ENCODE measurements around the gene THUMPD3. TPM values are rescaled to one million over a fixed set of nuclear protein-coding genes. Genes with fewer than 3 reads are reported as not detected.

The THUMPD3 gene
- total and polyA plus RNA-seq, 2 of the 13 experiments (the other 11 are each of a cell fraction or from before 2014, with no cell fraction given), result 31.2 to 44.1 TPM

GRCh38 chr3:9377981-9378380, 15.1 kb downstream of the THUMPD3 start:
- ChIA-PET CTCF (ENCODE audit: low intra/inter-chr PET ratio, low total read pairs) (no interaction called here), POLR2A (interaction anchor here (1.0 to 4.1 kb wide), 2 partner anchors 8 to 15 kb away, joined by 3 to 20 read pairs; partner anchors contain the start of gene THUMPD3)
- BruUV-seq (replicated peaks), result no TSS peak
- no peaks in the 10 kb centered on the region for H4K20me1 ChIP-seq (ENCODE audit: insufficient read depth, low read length)
- H3K4me3 ChIP-seq (replicated peaks in 1 of 3; ENCODE audit: insufficient read depth in 1 of 3, low read depth in 2 of 3, low read length in 3 of 3), result no peak overlapping the region
- intact Hi-C loops (cut with micrococcal nuclease; ENCODE audit: unreplicated experiment) (no loop called here), in situ Hi-C loops (cut with HindIII; ENCODE audit: extremely low pct_ligation_motif_present, low pct_unique_long_range_greater_than_20kb) (no loop called here)
- peaks cover 11 to 78% of the 10 kb centered on the region in 2 experiments for H3K36me3 ChIP-seq (replicated peaks in 1 of 2; ENCODE audit: control insufficient read depth in 1 of 2, insufficient read depth in 2 of 2, low read length in 2 of 2)
- no peaks in the 10 kb centered on the region for H3K4me1 ChIP-seq (ENCODE audit: insufficient read depth, low read length)
- H3K9ac ChIP-seq (ENCODE audit: insufficient read depth, low read depth, low read length), result no peak overlapping the region
- H3K9me3 ChIP-seq (ENCODE audit: low read length), result no peaks in the 10 kb centered on the region
- DNase-seq (ENCODE audit: low spot score) (no peak), ATAC-seq (no peak), FAIRE-seq (no peak)
- H3K79me2 ChIP-seq (ENCODE audit: insufficient read depth, low read length), result peaks cover 7% of the 10 kb centered on the region
- no peak overlapping the region for H3K27ac ChIP-seq (ENCODE audit: extremely low read length, insufficient read depth, low read length)
- WGBS (ENCODE audit: low lambda C conversion rate), result 97% methylated on average over 1 of the region's 1 CpG
- no peak overlapping the region for H2AFZ ChIP-seq (ENCODE audit: low read length)
- TF ChIP-seq TCF7L2 (IDR thresholded peaks at IDR 0.05; ENCODE audit: low read depth, low read length), result no peak
- no peak for TF ChIP-seq HNF4G (IDR thresholded peaks at IDR 0.05; ENCODE audit: borderline replicate concordance, low read depth, low read length)
- no peak for TF ChIP-seq HNF4G (CRISPR knock-in tag; IDR thresholded peaks at IDR 0.05; ENCODE audit: borderline replicate concordance, low read depth)
- TF ChIP-seq NFATC3 (CRISPR knock-in tag; IDR thresholded peaks at IDR 0.05), result no peak
- no peak for TF ChIP-seq GTF3A (CRISPR knock-in tag; conservative IDR thresholded peaks at IDR 0.05)
- TF ChIP-seq TP53 (CRISPR knock-in tag; conservative IDR thresholded peaks at IDR 0.05), result no peak
- no peak for TF ChIP-seq NR2F2 (IDR thresholded peaks at IDR 0.05; ENCODE audit: borderline replicate concordance, low read depth)
- TF ChIP-seq SETDB1 (CRISPR knock-in tag; IDR thresholded peaks at IDR 0.05; ENCODE audit: borderline replicate concordance), result no peak
- TF ChIP-seq EHMT2 (IDR thresholded peaks at IDR 0.05; ENCODE audit: borderline replicate concordance, low read depth, low read length), result no peak
- no peak overlapping the region for H3K4me2 ChIP-seq (ENCODE audit: low read depth, low read length)
- H3K27me3 ChIP-seq (ENCODE audit: control insufficient read depth in 1 of 2, insufficient read depth in 2 of 2, low read length in 2 of 2), result no peaks in the 10 kb centered on the region

GRCh38 chr3:9379327-9379726, 16.5 kb downstream of the THUMPD3 start:
- ChIA-PET CTCF (ENCODE audit: low intra/inter-chr PET ratio, low total read pairs) (no interaction called here), POLR2A (interaction anchor here (1.5 to 4.1 kb wide), 2 partner anchors 16 to 17 kb away, joined by 4 to 20 read pairs; partner anchors contain the start of gene THUMPD3)
- no peaks in the 10 kb centered on the region for H3K4me1 ChIP-seq (ENCODE audit: insufficient read depth, low read length)
- H3K9ac ChIP-seq (ENCODE audit: insufficient read depth, low read depth, low read length), result no peak overlapping the region
- no peak overlapping the region for H3K4me3 ChIP-seq (replicated peaks in 1 of 3; ENCODE audit: insufficient read depth in 1 of 3, low read depth in 2 of 3, low read length in 3 of 3)
- H3K79me2 ChIP-seq (ENCODE audit: insufficient read depth, low read length), result peaks cover 4% of the 10 kb centered on the region
- peaks cover 12 to 75% of the 10 kb centered on the region in 2 experiments for H3K36me3 ChIP-seq (replicated peaks in 1 of 2; ENCODE audit: control insufficient read depth in 1 of 2, insufficient read depth in 2 of 2, low read length in 2 of 2)
- DNase-seq (ENCODE audit: low spot score), result no peak
- WGBS (ENCODE audit: low lambda C conversion rate), result 74% methylated on average over 4 of the region's 4 CpGs
- intact Hi-C loops (cut with micrococcal nuclease; ENCODE audit: unreplicated experiment), result no loop called here
- no peak overlapping the region for H2AFZ ChIP-seq (ENCODE audit: low read length)
- in situ Hi-C loops (cut with HindIII; ENCODE audit: extremely low pct_ligation_motif_present, low pct_unique_long_range_greater_than_20kb), result no loop called here
- BruUV-seq (replicated peaks), result no TSS peak
- H4K20me1 ChIP-seq (ENCODE audit: insufficient read depth, low read length), result no peaks in the 10 kb centered on the region
- no peak for ATAC-seq
- no peak overlapping the region for H3K27ac ChIP-seq (ENCODE audit: extremely low read length, insufficient read depth, low read length)
- no peaks in the 10 kb centered on the region for H3K27me3 ChIP-seq (ENCODE audit: control insufficient read depth in 1 of 2, insufficient read depth in 2 of 2, low read length in 2 of 2)
- no peak overlapping the region for H3K4me2 ChIP-seq (ENCODE audit: low read depth, low read length)
- no peaks in the 10 kb centered on the region for H3K9me3 ChIP-seq (ENCODE audit: low read length)
- no peak for FAIRE-seq
- TF ChIP-seq THAP11 (CRISPR knock-in tag; IDR thresholded peaks at IDR 0.05) (no peak), ZNF530 (CRISPR knock-in tag; IDR thresholded peaks at IDR 0.05; ENCODE audit: low read depth) (no peak), ZNF589 (CRISPR knock-in tag; conservative IDR thresholded peaks at IDR 0.05) (no peak), ZNF775 (CRISPR knock-in tag; IDR thresholded peaks at IDR 0.05; ENCODE audit: borderline replicate concordance) (no peak), DMAP1 (CRISPR knock-in tag; IDR thresholded peaks at IDR 0.05) (no peak), ZHX1 (CRISPR knock-in tag; IDR thresholded peaks at IDR 0.05; ENCODE audit: low read depth) (no peak), SKIL (CRISPR knock-in tag; IDR thresholded peaks at IDR 0.05; ENCODE audit: borderline replicate concordance) (no peak)

Measured in HepG2 (cell line).